ENCODE results near the gene MRPL39.

GRCh38 chr21:25615880-25616279 is 8.6 kb upstream of the MRPL39 start:
- TF ChIP-seq POLR2A (conservative IDR thresholded peaks at IDR 0.05): no peak
- TF ChIP-seq, protein P1, sequence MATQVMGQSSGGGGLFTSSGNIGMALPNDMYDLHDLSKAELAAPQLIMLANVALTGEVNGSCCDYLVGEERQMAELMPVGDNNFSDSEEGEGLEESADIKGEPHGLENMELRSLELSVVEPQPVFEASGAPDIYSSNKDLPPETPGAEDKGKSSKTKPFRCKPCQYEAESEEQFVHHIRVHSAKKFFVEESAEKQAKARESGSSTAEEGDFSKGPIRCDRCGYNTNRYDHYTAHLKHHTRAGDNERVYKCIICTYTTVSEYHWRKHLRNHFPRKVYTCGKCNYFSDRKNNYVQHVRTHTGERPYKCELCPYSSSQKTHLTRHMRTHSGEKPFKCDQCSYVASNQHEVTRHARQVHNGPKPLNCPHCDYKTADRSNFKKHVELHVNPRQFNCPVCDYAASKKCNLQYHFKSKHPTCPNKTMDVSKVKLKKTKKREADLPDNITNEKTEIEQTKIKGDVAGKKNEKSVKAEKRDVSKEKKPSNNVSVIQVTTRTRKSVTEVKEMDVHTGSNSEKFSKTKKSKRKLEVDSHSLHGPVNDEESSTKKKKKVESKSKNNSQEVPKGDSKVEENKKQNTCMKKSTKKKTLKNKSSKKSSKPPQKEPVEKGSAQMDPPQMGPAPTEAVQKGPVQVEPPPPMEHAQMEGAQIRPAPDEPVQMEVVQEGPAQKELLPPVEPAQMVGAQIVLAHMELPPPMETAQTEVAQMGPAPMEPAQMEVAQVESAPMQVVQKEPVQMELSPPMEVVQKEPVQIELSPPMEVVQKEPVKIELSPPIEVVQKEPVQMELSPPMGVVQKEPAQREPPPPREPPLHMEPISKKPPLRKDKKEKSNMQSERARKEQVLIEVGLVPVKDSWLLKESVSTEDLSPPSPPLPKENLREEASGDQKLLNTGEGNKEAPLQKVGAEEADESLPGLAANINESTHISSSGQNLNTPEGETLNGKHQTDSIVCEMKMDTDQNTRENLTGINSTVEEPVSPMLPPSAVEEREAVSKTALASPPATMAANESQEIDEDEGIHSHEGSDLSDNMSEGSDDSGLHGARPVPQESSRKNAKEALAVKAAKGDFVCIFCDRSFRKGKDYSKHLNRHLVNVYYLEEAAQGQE (IDR thresholded peaks at IDR 0.05; ENCODE audit: borderline replicate concordance): no peak
- TF ChIP-seq, protein P1 (CRISPR knock-in tag; IDR thresholded peaks at IDR 0.05; ENCODE audit: low read depth): no peak
- TF ChIP-seq CREM (IDR thresholded peaks at IDR 0.05; ENCODE audit: low read depth): no peak
- TF ChIP-seq SIX5 (IDR thresholded peaks at IDR 0.05; ENCODE audit: borderline replicate concordance in 1 of 2, insufficient read depth in 1 of 2, low read depth in 1 of 2, low read length in 2 of 2): no peak
- TF ChIP-seq KLF6 (CRISPR knock-in tag; IDR thresholded peaks at IDR 0.05; ENCODE audit: borderline replicate concordance): no peak
- TF ChIP-seq, protein P2, sequence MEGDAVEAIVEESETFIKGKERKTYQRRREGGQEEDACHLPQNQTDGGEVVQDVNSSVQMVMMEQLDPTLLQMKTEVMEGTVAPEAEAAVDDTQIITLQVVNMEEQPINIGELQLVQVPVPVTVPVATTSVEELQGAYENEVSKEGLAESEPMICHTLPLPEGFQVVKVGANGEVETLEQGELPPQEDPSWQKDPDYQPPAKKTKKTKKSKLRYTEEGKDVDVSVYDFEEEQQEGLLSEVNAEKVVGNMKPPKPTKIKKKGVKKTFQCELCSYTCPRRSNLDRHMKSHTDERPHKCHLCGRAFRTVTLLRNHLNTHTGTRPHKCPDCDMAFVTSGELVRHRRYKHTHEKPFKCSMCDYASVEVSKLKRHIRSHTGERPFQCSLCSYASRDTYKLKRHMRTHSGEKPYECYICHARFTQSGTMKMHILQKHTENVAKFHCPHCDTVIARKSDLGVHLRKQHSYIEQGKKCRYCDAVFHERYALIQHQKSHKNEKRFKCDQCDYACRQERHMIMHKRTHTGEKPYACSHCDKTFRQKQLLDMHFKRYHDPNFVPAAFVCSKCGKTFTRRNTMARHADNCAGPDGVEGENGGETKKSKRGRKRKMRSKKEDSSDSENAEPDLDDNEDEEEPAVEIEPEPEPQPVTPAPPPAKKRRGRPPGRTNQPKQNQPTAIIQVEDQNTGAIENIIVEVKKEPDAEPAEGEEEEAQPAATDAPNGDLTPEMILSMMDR (IDR thresholded peaks at IDR 0.05 in 2 of 3, conservative IDR thresholded peaks at IDR 0.05 in 1 of 3; ENCODE audit: insufficient read depth in 2 of 3, low read depth in 1 of 3, low read length in 3 of 3): no peak
